GM18951 (cell line): Measurements from ENCODE around the gene PRDM4.

Experiments
- POLR2A ChIP-seq: IDR thresholded peaks from 4 replicates; pipeline ENCODE4 v1.6.1; 2011; ENCODE audit warnings: mild to moderate bottlenecking; ENCODE audit not compliant: insufficient read length, insufficient read depth; ENCODE audit errors: extremely low read depth
- in situ Hi-C: fragments of 300-500 bp; cut with MboI; formaldehyde crosslinking; loops from one replicate; pipeline ENCODE4 v1.12.0; 2022; ENCODE audit warnings: low sequenced_read_pairs, mixed read lengths, inconsistent platforms; ENCODE audit not compliant: unreplicated experiment

Gene PRDM4

DNA sequence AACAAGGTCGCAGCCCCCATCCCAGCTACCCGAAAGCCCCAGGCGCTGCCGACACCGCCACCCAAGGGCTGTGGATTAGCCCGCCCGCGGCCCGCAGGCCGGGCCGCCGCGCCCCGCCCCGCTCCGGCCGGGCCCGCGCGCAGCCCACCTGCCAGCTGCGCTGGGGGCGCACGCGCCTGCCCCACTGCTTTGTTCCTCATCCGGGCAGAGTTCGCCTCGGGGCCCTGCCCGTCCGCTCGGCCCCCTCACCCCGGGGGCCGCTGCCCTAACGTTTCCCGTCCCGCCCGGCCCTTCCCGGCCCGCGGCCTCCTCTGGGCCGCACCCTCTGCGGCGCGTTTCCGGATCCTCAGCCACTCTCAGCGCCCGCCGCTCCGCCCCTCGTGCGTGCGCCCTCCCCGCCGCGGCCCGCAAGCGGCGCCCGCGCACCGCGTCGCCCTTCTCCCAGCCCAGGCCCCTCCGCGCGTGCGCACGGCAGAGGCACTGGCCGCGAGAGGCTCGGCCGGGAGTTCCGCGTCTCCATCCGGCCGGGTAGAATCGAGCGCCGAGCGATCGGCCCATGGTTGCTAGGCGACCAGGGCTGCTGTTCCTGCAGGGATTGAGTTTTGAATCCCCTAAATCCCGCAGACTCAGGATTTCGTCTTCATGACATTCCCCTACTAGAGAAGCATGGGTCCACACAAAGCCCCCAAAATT is at the start of gene PRDM4:
Gene PRDM4 (minus strand): TSS at position 329 of the 693 bp plus-strand sequence. CDS start 622 bp downstream, outside the sequence.
- in situ Hi-C loops, result no loop called here
- peak; percentile 93 for TF ChIP-seq POLR2A

DNA sequence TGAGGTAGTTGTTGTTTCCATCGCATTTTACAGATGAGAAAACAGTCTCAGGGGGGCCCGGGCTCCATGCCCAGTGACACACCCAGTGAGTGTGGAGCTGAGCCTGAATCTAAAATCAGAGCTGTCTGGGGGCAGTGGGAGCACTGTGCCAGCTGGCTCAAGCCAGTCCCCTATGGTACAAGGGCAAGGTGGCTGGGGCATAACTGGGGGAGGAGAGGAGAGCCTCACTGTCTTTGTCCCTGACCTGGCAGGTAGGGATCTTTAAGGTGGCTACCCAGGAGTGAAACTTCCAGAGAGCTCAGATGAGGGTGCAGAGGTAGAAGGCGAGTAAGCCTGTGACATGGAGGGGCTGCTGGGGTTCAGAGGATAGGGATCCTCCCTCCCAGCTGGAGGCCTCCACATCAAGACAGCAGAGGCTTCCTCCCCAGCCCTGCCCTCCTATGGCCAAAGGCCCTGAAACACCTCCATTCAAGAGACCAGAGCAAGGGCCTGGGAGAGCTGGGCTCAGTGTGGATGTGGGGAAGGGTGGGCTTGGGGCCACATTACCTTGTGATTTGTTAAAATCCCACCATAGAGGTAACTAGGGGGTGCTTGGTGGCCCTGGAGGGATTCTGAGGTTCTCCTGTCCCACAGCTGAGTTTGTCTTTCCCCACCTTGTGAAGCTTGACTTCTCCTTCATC is 46.7 kb upstream of the PRDM4 start:
- in situ Hi-C loops, result no loop called here

GRCh38 chr12:107805488-107806180 is 44.7 kb upstream of the PRDM4 start:
- in situ Hi-C loops, result no loop called here
- TF ChIP-seq POLR2A, result no peak

More for the DNA sequence above, 46.7 kb upstream of the PRDM4 start:
- TF ChIP-seq POLR2A, result no peak

- in situ Hi-C loops, result no loop called here
- TF ChIP-seq POLR2A, result no peak
Observed at GRCh38 chr12:107803092-107803491, 42.2 kb upstream of the PRDM4 start.

- in situ Hi-C loops, result no loop called here
- TF ChIP-seq POLR2A, result no peak
Observed at GRCh38 chr12:107801150-107801549, 40.2 kb upstream of the PRDM4 start.

DNA sequence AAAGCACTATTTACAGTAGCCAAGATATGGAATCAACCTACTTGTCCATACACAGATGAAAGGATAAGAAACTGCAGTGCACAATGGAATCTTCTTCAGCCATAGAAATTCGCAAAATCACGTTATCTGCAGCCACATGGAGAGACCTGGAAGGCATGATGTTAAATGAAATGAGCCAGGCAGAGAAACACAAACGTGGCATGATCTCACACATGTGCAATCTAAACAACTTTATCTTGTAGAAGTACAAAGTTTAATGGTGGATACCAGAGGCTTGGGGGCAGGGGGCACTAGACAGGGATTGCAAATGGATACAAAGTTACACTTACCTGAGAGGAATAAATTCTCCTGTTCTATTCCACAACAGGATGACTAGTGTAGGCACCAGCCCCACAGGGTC is 37.6 kb upstream of the PRDM4 start:
- TF ChIP-seq POLR2A, result no peak
- in situ Hi-C loops, result no loop called here

DNA sequence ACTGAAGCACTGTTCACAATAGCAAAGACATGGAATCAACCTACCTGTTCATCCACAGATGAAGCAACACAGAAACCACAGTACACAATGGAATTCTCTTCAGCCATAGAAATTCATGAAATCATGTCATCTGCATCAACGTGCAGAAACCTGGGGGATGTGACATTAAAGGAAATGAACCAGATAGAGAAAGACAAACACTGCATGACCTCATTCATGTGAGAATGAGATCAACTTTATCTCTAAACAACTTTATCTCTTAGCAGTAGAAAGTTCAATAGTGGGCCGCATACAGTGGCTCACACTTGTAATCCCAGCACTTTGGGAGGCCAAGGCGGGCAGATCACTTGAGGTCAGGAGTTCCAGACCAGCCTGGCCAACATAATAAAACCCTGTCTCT is 33.5 kb upstream of the PRDM4 start:
- in situ Hi-C loops, result no loop called here
- no peak for TF ChIP-seq POLR2A

- in situ Hi-C loops, result no loop called here
- no peak for TF ChIP-seq POLR2A
Observed at GRCh38 chr12:107791465-107792089, 30.6 kb upstream of the PRDM4 start.

DNA sequence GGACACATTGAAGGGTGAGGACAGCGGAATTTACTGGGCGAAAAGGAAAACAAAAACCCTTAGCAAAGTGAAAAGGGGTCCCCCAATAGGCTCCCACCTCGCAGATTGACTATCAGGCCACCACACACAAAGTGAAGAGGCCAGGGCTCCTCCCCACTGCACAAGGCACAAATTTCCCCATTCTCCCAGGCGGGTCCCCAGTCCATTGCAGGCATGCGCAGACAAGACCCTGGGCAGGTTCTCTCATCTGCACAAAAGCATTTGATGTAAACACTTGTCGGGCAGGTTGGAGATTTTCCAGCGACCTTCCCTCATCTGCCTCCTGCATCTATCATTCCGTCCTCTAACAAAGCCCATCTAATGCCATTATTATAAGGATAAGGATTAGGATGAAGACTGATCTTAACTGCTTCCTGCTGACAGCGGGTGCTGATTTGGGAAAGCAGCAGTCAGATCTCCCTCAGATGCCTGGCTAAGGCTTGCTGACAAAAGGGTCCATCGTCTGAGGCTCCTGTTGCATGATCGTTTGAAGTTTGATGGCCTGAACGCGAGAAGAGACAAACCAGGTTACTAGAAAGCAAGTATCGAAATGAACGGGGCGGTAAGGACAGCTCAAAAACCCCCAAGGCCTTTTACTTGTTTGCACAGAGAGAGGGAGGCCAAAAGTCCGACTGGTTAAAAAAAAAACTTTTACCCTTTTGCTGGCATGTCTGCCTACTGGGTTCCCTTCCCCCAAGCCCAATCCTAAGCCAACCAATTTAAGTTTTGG is 27.9 kb upstream of the PRDM4 start:
- no peak for TF ChIP-seq POLR2A
- in situ Hi-C loops, result no loop called here

GRCh38 chr12:107788281-107788680 is 27.3 kb upstream of the PRDM4 start:
- no peak for TF ChIP-seq POLR2A
- in situ Hi-C loops, result no loop called here

GRCh38 chr12:107783406-107784376 is 22.8 kb upstream of the PRDM4 start:
- in situ Hi-C loops, result no loop called here

DNA sequence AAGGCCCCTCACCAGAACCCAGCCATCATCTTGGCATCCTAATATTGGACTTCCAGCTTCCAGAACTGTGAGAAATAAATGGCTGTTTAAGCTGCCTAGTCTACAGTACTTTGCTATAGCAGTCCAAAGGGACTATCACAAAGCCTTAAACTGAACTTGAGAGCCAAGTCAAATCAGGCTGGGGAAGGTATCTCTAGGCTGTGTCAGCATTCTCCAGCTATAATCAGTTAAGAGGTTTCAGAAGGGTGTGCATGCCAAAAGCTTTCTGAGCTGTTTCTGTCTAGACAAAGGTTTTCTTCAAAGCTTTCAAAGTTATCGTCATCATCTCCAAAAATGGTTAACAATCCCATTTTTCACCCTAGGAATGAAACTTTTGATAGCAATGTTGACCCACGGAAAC is 21.1 kb upstream of the PRDM4 start:
- in situ Hi-C loops, result no loop called here
- no peak for TF ChIP-seq POLR2A

More at GRCh38 chr12:107783406-107784376, 22.8 kb upstream of the PRDM4 start:
- no peak for TF ChIP-seq POLR2A
